Stimulated activated CD8-positive, alpha-beta memory T cell treated with anti-CD3 and anti-CD28 coated beads, Interleukin-4, amount 100 ng/mL, for 48 hours (primary cell): ENCODE results near the gene COL10A1.
A peak's percentile ranks its signal among the peaks of the same experiment; 100 is the strongest.
"Not testable (repeated sequence)": the region's sequence is repeated elsewhere in the genome, so short reads cannot be mapped to it uniquely, and the experiment has no call there.

Source experiments
- DNase-seq: peaks from one replicate; pipeline ENCODE4 v3.0.0-alpha.2; 2020

COL10A1 gene

DNA sequence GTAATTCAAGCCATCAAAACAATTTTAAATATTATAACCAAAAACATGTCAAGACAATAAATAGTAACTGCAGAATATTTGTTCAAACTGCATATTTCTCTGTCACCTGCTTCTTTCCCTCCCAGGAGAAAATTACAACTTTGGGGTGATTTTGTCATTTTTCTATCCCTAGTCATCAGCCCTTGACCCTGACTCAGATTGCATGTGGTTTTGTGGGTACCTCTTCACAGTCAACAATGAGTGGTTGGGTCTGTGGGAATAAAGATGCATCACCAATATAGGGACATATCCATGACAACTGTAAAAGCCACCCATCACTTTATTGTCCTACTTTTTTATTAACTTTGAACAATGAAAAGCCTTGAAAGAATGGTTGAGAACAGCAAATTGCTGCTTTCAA, 7.3 kb downstream of the COL10A1 start:
- no peak for DNase-seq

DNA sequence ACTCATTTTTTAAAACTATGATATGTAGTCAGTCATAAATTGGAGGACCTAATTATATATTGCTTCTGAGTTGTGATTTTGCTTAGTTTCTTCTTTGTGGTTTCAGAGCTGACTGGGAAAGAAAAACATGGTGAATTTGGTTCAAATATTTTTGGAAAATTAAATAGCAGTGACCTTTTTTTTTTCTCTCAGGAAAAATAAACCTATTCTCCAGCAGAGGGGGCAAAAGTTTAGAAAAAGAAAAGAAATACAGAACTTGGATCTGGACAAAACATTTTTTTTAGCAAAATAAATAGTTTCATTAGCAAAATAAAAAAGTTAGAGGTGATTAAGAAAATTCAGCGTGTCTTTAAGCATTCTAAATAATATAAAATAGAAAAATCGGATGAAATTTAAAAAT, 10.2 kb downstream of the COL10A1 start:
- no peak for DNase-seq

DNA sequence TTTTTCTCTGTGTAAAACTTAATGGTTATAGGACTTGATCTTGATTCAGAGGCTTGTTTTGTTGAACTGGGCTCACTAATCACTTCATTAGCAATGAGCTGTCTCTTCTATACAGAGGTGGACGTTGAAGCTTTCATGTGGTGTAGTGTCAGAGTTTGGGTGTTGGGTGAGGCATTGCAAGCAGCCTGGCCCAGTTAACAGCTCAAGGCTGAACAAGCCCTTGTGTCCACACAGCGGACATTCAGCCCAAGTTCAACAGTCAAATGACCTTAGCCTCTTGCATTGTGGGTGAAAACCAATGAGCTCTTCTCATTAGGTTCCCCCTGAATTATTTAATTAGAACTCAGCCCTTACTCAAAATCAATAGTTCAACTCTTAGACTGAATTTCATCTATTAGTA, 12.5 kb downstream of the COL10A1 start:
- DNase-seq = no peak

DNA sequence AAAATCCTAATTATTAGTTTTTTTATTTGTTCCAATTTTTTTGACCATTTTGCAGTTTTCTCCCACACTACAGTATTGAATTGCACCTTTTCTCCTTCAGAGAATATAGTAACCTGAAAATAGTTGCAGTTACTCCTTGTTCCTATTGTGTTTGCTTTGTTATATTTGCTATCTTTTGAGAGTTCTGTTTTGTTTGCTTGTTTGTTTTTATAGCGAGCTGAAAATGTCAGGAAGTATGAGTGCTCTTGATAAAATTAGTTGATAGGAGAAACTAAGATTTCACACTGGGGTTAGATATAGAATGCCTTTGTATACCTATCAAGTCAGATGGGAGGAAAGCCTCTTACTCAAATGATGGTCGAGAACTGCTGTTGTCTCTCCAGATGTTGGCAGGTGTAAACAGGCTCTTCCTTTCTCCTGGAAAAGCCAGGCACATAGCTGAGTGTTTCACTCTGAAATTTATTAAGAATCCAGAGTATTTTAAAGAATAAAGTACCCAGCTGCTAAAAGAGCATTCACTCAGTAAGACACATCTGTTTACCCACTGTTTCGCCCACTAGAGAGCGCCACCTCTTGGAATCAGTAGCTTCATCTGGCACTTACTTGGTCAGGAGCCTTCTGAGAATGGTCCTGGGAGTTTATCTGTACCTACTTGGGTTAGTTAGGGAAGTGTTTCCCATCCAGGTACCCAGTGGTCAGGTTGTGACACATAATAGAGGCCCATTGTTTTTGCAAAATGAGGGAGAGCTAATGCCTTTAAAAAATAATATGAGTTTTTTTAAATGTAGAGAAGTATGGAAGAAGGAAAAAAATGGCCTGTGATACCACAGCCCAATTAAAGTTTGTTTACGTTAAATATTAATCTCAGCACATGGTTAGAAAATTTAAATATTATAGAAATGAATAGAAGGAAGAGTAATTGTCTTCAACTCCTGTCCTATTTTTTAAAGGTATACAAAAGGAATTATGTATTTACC, 14.1 kb downstream of the COL10A1 start:
- DNase-seq = peak; percentile 58

- no peak for DNase-seq
Measured at GRCh38 chr6:116108836-116109235, 17.1 kb downstream of the COL10A1 start.

GRCh38 chr6:116106146-116106545, 19.8 kb downstream of the COL10A1 start:
- DNase-seq = no peak

DNA sequence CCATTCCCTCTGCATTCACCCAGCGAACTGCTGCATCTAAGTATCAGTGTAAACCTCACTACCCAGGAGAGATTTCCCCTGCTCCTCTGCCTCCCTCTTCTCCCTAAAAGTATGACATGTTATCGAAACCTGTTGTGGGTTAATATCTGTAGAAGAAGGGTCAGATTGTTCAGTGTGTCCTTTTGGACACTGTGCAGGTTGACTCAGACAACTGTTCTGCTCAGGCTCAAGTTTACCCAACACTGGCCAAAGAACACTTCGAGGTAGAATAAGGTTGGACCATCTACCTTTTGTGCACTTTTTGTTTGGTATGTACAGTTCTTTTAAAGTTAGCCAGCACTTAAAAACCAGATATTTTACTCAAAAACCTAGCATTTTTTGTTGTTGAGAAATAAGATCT, 20.7 kb downstream of the COL10A1 start:
- DNase-seq = no peak

DNA sequence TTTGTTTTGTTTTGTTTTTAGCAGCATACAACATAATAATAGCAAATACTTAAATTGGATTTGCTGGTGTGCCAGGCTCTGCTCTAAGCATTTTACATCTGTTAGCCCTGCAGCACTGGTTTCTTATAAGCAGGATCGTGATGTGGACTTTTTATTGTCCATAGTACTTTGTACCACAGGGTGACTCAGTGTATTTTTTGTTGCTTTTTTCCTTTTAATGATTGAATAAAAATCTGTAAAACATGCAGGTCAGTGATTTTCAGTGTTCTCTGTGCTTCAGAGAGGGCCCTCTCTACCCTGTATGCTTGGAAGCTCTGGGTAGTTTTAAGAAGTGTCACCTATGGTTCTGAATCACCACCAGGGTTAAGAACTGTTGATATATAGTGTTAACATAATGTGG, 21.3 kb downstream of the COL10A1 start:
- no peak for DNase-seq

GRCh38 chr6:116102873-116103272, 23.1 kb downstream of the COL10A1 start:
- no peak for DNase-seq

- no peak for DNase-seq
Measured at GRCh38 chr6:116101790-116102189, 24.1 kb downstream of the COL10A1 start.

- DNase-seq = peak; percentile 83
Measured at GRCh38 chr6:116101302-116101718, 24.6 kb downstream of the COL10A1 start.

- peak; percentile 88 for DNase-seq
Measured at GRCh38 chr6:116100419-116101301, 25.3 kb downstream of the COL10A1 start, which contains the start of gene NT5DC1. NT5DC1 (plus strand) TSS chr6:116100853; CDS start chr6:116100931, 78 bp downstream.

DNA sequence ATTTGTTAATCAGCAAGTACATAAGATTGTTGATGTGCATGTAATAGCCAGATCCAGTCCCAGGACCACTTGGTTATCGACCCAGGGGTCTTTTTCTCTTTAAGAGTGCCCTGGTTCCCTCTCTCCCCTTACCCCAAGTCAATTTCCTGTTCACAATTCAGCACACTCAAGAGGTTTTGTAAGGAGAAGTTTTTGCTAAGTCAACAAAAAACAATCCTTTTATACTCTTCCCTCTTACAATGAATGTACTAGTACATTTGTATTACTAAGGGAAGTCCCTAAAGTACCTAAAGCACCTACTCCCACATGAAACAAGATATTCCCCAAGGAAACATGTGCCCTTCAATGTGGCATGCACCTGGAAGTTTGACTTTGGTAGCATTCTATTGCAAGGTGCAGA, 26.9 kb downstream of the COL10A1 start:
- no peak for DNase-seq

- no peak for DNase-seq
Measured at GRCh38 chr6:116096979-116097816, 28.7 kb downstream of the COL10A1 start.

- not testable (repeated sequence) for DNase-seq
Measured at GRCh38 chr6:116096048-116096759, 29.7 kb downstream of the COL10A1 start.

DNA sequence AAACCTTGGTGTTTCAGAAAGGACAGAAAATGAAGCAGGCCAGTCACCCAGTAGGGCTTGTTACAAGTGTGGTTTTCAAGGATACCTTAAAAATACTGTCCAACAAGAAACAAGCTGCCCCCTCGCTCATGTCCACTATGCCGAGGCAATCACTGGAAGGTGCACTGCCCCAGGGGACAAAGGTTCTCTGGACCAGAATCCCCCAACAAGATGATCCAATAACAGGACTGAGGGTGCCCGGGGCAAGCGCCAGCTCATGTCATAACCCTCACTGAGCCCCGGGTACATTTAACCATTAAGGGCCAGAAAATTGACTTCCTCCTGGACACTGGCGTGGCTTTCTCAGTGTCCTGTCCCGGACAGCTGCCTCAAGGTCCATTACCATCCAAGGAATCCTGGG, 31.9 kb downstream of the COL10A1 start:
- DNase-seq = no peak

- DNase-seq = no peak
Measured at GRCh38 chr6:116090251-116090650, 35.7 kb downstream of the COL10A1 start.

DNA sequence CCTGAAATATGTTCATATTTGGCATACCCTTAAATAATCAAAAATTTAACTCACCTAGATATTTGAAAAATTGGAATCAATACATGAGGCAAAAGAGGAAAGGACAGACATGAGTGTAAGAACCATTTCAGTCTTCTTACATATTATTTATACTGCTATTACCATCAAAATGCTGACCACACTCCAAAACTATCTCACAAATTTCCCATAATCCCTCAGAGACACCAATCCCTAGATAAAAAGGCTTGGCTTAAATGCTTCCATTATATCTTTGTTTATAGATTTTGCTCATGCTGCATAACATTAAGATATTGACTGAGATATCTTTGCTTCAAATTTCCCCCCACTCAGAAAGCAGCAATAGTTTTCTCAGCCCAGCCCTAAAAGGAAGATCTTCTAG, 37.0 kb downstream of the COL10A1 start:
- DNase-seq = no peak

- DNase-seq = no peak
Measured at GRCh38 chr6:116087437-116088027, 38.4 kb downstream of the COL10A1 start.

- DNase-seq = no peak
Measured at GRCh38 chr6:116084284-116084683, 41.6 kb downstream of the COL10A1 start.

GRCh38 chr6:116083052-116083451, 42.9 kb downstream of the COL10A1 start:
- DNase-seq = no peak

DNA sequence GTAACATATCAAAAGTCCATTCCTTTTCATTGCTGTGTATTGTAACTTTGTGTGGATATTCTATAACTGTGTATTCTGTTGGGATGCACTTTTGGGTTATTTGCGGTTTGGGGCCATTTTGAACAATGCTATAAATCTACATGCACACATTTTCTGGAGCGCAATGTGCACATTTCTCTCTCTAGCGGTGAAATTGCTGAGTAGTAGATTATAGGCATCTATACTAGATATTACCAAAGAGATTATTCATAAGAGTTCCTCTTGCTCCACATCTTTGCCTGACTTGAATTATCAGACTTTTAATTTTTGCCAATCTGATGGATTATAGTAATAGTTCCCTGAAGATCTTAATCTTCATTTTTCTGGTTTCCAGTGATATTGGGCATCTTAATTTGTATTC, 47.0 kb downstream of the COL10A1 start:
- no peak for DNase-seq
